ENCODE results near the gene RASD2.

- TF ChIP-seq POLR2AphosphoS5 (IDR thresholded peaks at IDR 0.05; ENCODE audit: borderline replicate concordance, low read depth, low read length) (no peak), FOXP2 (optimal IDR thresholded peaks at IDR 0.05; ENCODE audit: control extremely low read depth, extremely low read length, insufficient read depth) (no peak)
These were observed 11.7 kb downstream of the RASD2 start for GRCh38 chr22:35552196-35552842.

All from SK-N-MC (cell line).